GM23248 (cell line): ENCODE results near the gene GFRA1.

Source experiments
- EZH2 ChIP-seq: fragments of 200-600 bp; sonication (generic); IDR thresholded peaks from 2 replicates; pipeline ENCODE4 v1.6.1; 2018; ENCODE audit warnings: antibody characterized with exemption, mild to moderate bottlenecking; ENCODE audit not compliant: insufficient read depth, poor library complexity, severe bottlenecking
- EZH2phosphoT487 ChIP-seq: fragments of 200-600 bp; sonication (generic); IDR thresholded peaks from 2 replicates; pipeline ENCODE4 v1.6.1; 2018; ENCODE audit warnings: antibody characterized with exemption, moderate library complexity, mild to moderate bottlenecking, low read depth; ENCODE audit not compliant: insufficient read depth

DNA sequence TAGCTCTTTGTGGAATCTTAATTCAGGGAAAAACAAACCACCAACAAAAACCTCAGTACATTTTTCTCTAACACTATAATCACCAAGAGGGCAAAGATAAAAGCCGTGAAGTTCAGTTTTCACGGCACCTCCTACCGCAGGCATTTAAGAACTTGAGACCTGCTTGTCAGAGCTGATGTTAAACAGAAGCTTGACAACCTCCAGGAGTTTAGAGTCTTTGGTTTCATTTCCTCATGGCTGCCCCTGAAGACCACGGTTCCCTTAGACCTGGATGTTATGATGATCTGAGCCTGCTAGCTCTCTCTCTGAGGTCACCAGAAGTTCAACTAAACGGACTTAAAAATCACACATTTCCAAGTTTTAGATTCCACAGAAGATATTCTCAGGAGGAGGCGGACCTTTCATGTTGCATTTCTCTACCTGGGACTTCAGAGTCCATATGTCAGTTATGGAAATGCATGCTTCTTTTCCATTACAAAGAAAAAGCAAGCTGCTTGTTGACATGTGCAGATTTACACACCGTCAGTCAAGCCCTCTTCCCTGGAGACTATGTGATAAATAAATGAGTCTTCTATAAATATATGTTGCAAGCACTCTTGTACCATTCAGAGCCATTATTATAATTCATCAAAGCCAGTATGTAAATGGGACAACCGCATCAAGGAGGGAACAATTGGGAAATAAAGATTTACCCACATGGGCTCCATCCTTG is 258.0 kb downstream of the GFRA1 start:
- TF ChIP-seq EZH2phosphoT487 (no peak), EZH2 (no peak)
